Measurements from ENCODE around the gene PTRH2.

- TF ChIP-seq POLR2A (IDR thresholded peaks at IDR 0.05; ENCODE audit: low read length): no peak
- TF ChIP-seq CTCF (IDR thresholded peaks at IDR 0.05): no peak
- TF ChIP-seq SREBF2 (IDR thresholded peaks at IDR 0.05): no peak
Observed at GRCh38 chr17:59676716-59677115, 30.5 kb downstream of the PTRH2 start.
